ENCODE data around the gene USP11. TPM values are rescaled to one million over a fixed set of nuclear protein-coding genes. Genes with fewer than 3 reads are reported as not detected.

Gene USP11
- total and polyA plus RNA-seq, 2 experiments from 2014 or later: 64.2 to 65.1 TPM

GRCh38 chrX:47185241-47185640 lies 47.6 kb upstream of the USP11 start:
- TF ChIP-seq EZH2 (IDR thresholded peaks at IDR 0.05; ENCODE audit: low read depth, unreplicated experiment): no peak
- TF ChIP-seq STAT1 (IDR thresholded peaks at IDR 0.05; ENCODE audit: unreplicated experiment): no peak
- no peak for TF ChIP-seq JUNB (IDR thresholded peaks at IDR 0.05; ENCODE audit: unreplicated experiment)
- TF ChIP-seq CTCF (conservative IDR thresholded peaks at IDR 0.05; ENCODE audit: low read depth in 2 of 2): no peak
- no peak for TF ChIP-seq POLR2AphosphoS5 (IDR thresholded peaks at IDR 0.05; ENCODE audit: low read depth)
- no peak for TF ChIP-seq CREB1 (CRISPR knock-in tag; IDR thresholded peaks at IDR 0.05; ENCODE audit: low read depth)
- no peak for TF ChIP-seq ZNF462 (CRISPR knock-in tag; IDR thresholded peaks at IDR 0.05)
- TF ChIP-seq ZNF114 (CRISPR knock-in tag; IDR thresholded peaks at IDR 0.05): no peak
- TF ChIP-seq NANOG (IDR thresholded peaks at IDR 0.05; ENCODE audit: borderline replicate concordance): no peak
- no peak for TF ChIP-seq REST (IDR thresholded peaks at IDR 0.05; ENCODE audit: unreplicated experiment)
- TF ChIP-seq EZH2phosphoT487 (IDR thresholded peaks at IDR 0.05; ENCODE audit: unreplicated experiment): no peak
- no peak for TF ChIP-seq ETS1 (IDR thresholded peaks at IDR 0.05)
- no peak for TF ChIP-seq ZNF331 (CRISPR knock-in tag; IDR thresholded peaks at IDR 0.05; ENCODE audit: low read depth)
- Histone ChIP-seq H3K27ac (ENCODE audit: low read depth) (no peak overlapping the region), H3K79me2 (replicated peaks; ENCODE audit: insufficient read depth) (no peaks in the 10 kb centered on the region), H3K9me2 (ENCODE audit: insufficient read depth) (no peaks in the 10 kb centered on the region), H4K20me1 (replicated peaks; ENCODE audit: insufficient read depth) (no peaks in the 10 kb centered on the region), H3F3A (replicated peaks; ENCODE audit: low read depth) (0 out of 2 replicates have a peak, but pooled peaks cover 2% of the 10 kb centered on the region), H3K4me3 (no peak overlapping the region), H3K36me3 (ENCODE audit: insufficient read depth) (no peaks in the 10 kb centered on the region), H3K4me1 (ENCODE audit: insufficient read depth) (no peaks in the 10 kb centered on the region; the same call in 1 of the 2 replicates), H3K4me2 (no peak overlapping the region), H3K27me3 (ENCODE audit: insufficient read depth) (no peaks in the 10 kb centered on the region), H2AFZ (no peak overlapping the region)
- Mint-ChIP-seq H3K27me3 (ENCODE audit: insufficient read depth, low read depth, poor library complexity) (peaks cover 2% of the 10 kb centered on the region), H3K4me3 (no peak overlapping the region), H3K27ac (no peak overlapping the region), H3K9me3 (no peaks in the 10 kb centered on the region), H3K4me1 (peaks cover 3% of the 10 kb centered on the region; the same call in 2 of the 3 replicates), H3K36me3 (ENCODE audit: low read depth) (peaks cover 36% of the 10 kb centered on the region)
- ATAC-seq: no peak
- no peak for DNase-seq (ENCODE audit: low spot score)
